Measurements from ENCODE around the gene MATN1.

DNA sequence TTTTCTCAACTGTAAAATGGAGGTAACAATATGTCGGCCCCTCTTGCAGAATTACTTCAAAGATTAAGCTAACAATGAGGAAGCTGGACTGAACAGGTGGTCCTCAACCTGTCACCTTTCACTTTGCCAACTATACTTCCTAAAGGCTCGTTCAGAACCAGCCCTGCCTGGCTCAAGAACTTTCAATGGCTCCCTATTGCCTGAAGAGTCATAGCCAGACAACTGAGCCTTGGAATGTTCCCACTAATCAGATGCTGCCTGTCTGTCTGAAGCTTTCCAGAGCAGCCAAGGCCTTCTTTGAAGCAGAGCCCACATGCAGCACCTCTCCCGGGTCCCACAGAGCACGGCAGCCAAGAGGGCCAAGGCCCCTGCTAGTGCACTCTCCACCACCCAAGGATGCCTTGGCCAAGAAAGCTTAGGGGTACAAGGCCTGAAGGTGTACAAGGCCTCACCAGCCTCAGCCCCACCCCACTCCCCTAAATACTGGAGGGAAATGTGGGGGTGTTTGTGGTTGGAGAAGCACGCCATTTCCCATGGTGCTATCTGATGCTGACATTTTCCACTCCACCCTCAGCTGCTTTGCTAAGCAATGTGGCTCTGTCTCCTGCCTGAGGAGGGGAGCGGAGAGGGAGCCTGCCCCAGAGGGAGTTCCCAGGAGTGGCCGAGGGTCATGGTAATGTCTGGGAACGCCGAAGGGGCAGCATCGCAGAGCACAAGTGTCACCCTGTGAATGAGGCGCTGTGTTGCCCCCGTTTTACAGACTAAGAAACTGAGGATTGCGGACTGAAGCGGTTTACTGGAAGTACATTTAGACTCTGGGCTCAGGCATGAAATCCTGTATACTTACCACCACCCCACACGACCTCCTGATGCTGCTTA, 42.4 kb upstream of the MATN1 start:
- TF ChIP-seq, protein P1, sequence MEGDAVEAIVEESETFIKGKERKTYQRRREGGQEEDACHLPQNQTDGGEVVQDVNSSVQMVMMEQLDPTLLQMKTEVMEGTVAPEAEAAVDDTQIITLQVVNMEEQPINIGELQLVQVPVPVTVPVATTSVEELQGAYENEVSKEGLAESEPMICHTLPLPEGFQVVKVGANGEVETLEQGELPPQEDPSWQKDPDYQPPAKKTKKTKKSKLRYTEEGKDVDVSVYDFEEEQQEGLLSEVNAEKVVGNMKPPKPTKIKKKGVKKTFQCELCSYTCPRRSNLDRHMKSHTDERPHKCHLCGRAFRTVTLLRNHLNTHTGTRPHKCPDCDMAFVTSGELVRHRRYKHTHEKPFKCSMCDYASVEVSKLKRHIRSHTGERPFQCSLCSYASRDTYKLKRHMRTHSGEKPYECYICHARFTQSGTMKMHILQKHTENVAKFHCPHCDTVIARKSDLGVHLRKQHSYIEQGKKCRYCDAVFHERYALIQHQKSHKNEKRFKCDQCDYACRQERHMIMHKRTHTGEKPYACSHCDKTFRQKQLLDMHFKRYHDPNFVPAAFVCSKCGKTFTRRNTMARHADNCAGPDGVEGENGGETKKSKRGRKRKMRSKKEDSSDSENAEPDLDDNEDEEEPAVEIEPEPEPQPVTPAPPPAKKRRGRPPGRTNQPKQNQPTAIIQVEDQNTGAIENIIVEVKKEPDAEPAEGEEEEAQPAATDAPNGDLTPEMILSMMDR (IDR thresholded peaks at IDR 0.05) = no peak
- no peak for TF ChIP-seq POLR2A (IDR thresholded peaks at IDR 0.05)

All from Peyer's patch (tissue), 4 donors.